ENCODE data around the gene RBM4B.

The RBM4B gene

DNA sequence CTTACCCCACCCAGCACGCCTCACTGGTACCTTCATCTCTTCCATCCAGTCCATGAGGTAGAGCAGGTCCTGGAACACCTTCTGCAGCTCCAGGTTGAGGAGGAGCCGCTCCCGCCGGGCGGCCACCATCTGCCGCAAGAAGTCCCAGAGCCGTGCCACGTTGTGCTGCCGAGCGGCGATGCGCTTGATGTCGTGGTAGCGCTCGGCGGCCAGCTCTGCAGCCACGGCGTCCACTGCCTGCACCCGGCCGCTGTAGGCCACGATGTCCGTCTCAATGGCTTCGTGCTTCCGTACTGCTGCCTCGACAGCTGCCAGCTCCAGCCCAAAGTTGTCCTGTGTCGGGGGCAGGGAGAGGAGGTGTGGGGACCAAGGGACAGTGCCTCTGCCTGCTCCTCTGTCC, 29.8 kb upstream of the RBM4B start:
- no peak for DNase-seq (ENCODE audit: low read depth, low spot score)

DNA sequence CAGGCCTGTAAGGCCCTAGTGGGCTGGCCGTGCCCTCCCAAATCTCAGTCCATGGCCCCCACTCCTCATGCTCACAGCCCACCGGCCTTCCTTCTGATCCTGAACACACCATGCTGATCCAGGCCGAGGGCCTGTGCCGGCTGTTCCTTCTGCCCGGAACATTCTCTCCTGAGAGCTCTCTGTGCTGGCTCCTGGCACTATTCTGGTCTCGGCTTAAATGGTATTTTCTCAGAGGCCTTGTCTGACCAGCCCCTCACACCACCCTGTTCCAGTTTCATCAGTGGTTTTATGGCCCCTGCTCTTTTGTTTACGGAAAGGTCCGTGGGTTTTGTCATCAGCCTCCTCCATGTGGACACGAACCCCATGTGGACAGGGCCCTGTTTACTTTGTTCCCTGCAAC, 29.3 kb upstream of the RBM4B start:
- DNase-seq (ENCODE audit: low read depth, low spot score), result no peak

DNA sequence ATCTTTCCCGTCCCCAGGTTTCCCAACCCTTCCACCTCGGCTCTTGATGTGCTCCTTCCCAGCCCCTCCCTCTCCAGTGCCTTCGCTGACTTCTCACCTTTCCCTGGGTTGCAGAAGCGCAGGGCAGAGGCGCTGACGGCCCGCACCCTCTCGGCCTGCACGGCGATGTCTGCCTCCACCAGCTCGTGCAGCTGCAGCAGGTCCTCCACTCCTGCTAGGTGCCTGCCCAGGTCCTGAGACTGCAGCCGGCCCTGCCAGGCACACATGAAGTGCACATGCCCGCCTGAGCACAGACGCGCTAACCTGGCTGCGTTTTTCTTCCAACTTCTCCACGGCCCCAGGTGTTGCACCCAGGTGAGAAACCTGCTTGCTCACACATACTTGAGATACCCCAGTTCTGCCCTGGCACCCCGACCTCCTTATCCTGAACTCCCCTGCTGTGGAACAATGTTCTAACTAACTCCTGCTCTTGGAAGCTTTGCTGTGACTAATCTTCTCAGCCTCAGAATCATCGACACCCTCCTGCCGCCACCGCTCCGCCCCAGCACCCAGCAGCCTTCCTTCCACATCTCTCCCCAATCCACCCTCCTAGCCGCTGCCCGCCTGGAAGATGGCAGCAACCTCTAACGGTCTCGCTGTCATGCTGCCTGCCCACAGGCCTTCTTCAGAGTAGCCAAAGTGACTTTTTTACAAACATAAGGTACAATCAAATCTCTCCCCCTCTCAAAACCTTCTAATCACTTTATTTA, 28.1 kb upstream of the RBM4B start:
- DNase-seq (ENCODE audit: low read depth, low spot score), result no peak

DNA sequence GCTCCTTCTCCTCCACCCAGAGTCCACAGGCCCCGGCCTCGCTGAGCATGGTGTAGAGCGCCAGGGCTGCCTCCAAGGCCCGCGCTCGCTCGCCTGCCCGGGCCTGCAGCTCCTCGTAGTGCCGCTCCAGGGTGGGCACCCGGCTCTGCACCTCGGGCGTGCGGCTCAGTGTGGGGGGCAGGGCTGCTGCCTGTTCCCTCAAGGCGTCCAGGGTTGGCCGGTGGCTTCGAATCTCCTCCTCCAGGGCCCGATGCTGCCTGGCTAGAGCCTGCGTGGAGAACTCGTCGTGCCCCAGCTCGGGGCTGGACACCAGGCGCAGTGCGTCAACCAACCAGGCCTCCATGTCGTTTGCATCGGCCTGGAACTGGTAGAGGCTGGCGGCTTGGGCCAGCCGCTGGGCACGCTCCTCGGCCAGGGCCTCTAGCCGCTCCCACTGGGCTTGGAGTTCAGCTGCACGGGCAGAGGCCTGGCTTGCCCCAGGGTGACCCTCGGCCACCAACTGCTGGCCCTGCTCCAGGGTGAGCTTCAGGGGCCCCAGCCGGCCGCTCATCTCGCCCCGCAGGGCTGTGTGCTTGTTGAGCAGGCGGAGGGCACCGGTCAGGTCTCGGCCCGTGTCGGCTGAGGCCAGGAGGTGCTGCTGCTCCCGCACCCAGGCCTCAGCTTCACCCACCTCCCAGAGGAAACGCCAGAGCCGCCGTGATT, 27.1 kb upstream of the RBM4B start:
- DNase-seq (ENCODE audit: low read depth, low spot score), result no peak

DNA sequence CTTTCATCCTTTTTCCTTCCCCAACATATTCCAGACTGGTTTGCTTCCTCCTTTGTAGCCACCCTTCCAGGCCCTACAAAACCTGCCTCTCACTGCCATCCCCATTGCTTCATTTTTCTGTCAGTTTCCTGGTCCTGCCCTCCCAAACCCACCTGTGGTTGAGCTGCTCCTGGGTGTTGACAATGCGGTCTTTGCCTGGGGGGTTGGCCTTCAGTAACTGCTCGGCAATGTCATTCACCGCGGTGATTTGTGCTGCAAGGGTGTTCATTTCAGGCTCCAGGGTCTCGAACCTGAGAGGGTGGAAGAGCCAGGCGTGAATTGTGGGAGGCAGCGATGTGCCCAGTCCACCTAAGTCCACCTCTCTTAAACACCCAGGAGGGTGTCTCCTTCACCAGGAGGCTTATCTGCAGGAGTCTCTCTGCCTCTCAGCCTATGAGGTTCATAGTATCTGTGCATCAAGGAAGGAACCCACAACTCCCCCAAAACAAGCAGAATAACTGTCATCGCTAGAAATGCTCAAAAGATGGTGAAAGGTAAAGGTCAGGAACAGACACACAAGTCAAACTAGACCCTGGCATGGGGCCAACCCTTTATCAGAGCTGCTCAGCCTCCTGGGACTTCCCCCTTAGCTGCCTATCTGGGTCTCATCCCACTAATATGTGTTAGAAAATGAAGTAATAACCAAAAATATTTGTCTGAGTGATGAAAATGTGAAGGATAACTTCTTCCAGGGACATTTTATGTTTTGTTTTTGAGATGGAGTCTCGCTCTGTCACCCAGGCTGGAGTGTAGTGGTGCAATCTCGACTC, 23.9 kb upstream of the RBM4B start:
- no peak for DNase-seq (ENCODE audit: low read depth, low spot score)

DNA sequence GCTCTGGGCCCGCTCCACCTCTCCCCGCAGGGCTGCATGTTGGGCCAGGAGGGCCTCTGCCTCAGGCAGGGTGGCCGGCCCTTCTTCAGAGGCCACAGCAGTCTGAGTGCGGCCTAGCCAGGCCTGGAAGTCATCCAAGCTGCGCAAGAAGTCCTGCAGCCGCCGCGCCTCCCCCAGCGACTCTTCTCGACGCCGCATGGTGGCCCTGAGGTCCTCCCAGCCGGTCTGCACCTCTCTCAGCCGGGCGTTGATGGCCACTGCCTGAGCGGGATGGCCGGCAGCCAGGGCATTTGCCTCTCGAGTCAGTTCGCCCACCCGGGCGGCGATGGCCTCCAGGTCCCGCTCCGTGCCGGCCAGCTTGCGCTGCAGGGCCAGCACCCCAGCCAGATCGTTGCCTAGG, 23.1 kb upstream of the RBM4B start:
- DNase-seq (ENCODE audit: low read depth, low spot score), result no peak

DNA sequence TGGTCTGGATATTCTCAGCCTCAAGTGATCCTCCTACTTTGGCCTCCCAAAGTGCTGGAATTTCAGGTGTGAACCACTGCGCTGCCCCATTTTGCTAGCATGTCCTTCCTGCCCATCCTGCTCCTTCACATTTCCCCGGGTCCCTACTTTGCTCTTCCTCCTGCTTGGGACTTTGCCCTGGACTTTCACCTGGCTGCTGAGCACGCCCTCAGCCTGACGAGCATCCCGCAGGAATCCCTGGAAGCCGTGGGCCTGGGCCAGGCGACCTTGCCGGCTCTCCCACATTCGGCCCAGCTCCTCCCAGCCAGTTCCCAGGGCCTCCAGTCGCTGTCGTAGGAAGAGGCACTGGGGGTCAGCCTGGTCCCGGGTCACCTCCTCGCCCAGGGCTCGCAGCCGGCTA, 22.6 kb upstream of the RBM4B start:
- DNase-seq (ENCODE audit: low read depth, low spot score), result no peak

DNA sequence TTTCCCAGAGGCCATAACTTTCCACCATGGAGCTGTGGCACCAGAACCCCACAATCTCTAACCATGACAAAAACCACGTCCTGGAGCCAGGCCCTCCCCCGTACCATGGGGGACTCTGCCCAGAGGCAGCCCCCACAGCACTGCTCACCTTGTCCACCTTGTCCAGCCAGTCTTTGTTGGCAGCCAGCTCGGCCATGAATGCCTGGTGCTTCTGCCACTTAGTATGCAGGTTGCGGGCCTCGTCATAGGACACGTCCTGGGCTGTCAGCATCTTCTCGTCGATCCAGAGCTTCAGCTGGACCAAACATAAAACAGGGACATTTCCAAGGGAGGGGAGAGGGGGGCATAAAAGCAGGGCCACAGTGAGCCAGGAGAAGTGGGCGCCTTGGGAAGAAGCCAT, 20.8 kb upstream of the RBM4B start:
- DNase-seq (ENCODE audit: low read depth, low spot score), result no peak

DNA sequence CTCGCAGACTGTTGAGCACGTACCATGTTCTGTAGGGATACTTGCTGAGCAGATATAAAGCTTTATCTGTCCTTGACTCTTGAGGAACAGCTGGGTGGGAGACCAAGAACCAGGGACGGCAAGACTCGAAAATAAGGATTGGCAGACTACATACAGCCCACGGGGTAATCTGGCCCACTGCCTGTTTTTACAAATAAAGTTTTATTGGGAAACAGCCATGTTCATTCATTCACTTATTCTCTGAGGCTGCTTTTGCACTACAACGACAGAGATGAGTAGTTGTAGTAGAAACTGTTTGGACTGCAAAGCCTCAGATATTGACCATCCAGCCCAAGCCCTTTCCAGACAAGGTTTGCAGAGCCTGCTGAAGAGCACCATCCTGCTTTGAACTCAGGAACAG, 20.3 kb upstream of the RBM4B start:
- DNase-seq (ENCODE audit: low read depth, low spot score), result no peak

DNA sequence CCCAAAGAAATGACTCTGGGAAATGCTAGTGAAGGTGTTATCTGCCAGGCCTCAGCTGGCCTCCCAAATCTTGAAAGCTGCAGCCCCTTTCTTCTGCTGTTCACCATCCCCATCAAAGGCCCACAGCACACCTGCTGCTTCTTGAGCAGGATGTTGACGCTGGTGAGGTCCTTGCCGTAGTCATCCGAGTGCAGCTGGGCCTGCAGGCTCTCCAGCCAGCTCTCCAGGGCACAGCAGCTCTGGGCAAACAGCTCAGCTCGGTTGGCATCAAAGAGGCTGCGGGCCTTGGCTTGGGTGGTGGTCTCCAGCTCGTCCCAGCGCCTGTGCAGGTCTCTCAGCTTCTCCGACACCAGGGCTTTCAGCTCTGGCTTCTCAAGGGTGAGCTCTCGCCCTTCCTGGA, 18.5 kb upstream of the RBM4B start:
- DNase-seq (ENCODE audit: low read depth, low spot score), result no peak

DNA sequence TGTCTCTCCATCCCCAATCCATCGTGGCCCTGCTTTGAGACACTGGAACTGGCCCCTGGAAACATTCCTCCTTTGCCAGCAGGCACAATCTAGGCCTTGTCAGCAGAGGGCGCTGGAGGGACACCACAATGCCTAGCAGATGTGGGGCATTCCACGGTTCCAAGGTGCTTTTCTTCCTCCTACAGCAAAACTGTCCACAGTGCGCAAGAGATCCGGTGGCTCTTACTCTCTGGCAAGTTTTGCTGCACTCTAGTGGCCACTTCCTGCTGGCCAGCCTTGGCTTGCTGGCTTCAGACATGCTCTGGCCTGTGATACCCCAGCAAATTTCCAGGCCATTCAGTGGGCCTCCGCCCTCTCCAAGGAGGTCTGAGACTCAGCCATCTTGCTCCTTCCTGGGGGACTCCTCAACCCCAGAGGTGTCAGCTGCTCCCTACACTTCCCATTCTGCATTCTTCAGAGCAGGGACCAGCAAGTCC, 17.1 kb upstream of the RBM4B start:
- peak; percentile 97 for DNase-seq (ENCODE audit: low read depth, low spot score)

DNA sequence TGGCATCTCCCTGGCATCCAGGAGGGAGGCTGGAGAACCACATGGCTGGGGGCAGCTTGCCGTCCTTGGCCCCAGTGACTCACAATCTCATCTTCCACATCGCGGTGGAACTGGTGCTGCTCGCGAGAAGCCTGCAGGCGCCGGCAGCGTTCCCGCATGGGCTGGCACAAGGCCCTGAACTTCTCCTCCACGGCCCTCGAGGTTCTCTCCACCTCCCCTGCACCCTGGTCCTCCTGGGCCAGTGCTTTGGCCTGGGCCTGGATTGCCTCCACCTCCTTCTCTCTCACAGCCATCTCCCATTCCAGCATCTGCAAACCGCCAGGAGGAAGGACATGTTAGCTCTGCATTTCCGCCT, 16.3 kb upstream of the RBM4B start:
- no peak for DNase-seq (ENCODE audit: low read depth, low spot score)

DNA sequence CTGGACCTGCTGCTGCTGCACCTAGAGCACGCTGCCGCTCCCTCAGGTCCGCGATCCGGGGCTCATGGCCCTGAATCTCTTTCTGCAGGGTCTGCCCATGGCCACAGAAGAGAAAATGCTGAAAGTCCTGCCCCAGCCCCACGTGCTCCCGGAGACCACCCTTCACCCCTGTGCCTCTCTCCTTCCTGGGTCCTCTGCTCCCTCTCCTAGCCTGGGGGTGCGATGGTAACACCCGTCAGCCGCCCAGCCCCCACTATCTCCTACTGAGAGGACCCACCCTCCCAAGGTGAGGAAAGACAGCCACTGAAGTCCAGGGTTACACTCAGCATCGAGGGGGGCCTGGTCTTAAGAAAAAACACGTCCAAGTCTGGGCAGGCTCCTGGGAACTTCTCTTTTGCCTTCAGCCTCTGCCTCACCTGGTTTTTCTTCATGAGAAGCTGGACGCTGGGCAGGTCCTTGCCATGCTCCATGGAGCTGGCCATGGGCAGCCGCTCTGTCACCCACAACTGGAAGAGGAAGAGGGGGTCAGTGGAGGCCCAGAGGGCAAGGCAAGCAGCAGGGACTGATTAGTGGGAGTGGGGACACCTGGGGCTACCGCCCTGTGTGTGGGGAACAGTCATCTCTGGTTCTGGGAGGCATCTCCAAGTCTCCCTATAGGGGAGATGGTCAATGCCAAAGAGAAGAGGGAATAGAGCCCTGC, 15.8 kb upstream of the RBM4B start:
- DNase-seq (ENCODE audit: low read depth, low spot score), result no peak

DNA sequence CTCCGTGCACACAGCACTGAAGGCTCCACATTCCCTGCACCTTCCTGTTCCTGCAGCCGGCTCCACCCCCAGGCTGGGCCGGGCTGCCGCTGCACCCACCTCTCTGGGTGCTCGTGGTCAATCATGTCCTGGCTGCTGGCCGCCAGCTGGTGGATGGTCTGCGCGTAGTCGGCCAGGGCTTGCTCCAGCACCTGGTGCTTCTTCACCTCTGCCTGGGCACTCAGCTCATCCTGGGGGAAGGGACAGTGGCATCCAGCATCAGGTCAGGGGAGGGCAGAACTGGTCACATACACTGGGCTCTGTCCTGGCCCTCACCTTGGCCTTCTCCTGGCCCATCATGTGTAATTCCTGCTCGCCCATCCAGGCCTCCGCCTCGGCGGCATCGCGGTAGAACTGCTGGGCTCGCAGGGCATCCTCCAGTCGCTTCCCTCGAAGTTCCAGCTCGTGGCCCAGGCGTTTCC, 15.2 kb upstream of the RBM4B start:
- no peak for DNase-seq (ENCODE audit: low read depth, low spot score)

DNA sequence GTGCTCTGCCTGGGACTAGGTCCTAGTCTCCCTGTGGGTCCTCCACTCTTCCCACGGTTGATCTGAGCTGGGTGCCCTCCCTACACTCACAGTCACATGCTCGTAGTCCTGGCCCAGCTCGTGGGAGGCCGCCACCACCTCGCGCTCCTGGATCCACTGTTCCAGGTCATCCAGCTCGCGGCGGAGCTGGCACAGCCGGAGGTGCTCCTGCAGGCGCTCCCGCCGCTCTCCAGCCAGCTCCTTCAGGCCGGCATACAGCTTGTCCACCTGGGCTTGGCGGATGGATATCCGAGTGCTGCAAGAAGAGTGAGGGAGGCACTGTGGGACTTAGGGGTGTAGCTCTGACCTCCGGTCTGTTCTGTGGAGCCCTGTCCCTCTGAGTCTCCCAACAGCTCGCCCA, 14.8 kb upstream of the RBM4B start:
- DNase-seq (ENCODE audit: low read depth, low spot score), result no peak

DNA sequence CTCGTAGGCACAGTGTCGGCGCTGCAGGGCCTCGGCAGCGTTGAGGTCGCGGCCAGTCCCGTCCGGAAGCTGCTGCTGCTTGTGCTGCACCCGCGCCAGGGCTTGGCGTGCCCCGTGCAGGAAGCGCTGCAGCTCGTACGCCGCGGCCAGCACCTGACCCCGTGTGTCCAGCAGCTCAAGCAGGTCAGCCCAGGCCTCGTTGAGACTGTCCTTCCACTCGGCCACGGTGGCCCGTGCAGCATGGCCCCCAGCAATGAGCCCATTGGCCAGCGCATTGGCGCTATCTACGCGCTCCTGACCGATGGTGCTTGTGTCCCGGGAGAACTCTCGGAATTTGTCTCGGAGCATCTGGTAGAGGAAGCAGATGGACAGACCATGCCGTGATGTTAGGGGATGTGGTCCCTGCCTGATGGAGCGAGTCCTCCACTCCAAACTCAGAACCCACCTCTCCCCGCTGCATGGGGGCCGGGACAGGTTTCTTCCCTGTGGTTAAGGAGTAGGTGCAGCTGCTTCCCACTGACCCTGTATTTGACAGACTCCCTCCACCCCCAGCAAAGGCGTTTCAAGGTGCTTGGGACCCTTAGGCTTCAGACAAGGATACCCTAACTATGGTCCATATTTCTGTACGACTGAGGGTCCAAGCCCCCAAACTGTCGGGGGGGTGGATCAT, 13.8 kb upstream of the RBM4B start:
- no peak for DNase-seq (ENCODE audit: low read depth, low spot score)

DNA sequence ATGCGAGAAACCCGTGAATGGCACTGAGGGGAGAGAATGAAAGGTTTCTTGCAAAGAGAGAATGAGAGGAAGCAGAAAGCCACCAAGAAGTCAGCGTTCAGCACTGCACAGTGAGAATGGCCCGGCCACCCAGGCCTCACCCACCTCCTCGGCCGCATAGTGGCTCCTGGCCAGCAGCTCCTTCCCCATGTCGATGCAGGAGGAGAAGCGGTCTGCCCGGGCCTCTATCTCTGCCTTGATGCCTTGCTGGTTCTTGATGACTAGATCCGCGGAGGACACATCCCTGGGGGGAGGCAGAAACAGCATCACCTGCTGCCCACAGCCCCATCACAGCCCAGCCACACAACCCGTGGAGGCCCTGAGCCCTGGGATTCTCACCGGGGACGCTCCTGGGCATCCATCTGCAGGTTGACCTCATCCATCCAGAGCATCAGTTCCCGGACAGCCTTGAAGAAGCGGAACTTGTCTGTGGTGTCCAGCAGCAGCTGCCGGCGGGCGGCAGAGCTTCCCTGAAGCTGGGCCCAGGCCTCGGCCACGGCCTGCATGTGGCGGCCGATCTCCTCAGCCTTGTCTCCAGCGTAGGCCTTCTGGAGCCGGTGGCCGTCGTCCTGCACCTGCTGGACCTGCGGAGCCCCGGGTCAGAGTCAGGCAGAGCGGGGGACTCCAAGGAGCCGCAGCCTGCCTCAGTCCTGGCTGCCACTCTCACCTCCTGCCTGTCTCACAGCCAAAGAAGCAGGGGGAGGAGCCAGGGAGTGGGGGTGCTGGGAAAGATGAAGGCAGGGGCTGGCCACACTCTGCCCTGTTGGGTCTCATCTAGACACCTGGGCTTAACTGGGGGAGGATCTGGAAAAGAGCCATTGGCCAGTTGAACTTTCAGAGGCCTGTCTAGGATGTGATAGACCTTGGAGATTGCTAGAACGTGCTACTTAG, 12.2 kb upstream of the RBM4B start:
- no peak for DNase-seq (ENCODE audit: low read depth, low spot score)

DNA sequence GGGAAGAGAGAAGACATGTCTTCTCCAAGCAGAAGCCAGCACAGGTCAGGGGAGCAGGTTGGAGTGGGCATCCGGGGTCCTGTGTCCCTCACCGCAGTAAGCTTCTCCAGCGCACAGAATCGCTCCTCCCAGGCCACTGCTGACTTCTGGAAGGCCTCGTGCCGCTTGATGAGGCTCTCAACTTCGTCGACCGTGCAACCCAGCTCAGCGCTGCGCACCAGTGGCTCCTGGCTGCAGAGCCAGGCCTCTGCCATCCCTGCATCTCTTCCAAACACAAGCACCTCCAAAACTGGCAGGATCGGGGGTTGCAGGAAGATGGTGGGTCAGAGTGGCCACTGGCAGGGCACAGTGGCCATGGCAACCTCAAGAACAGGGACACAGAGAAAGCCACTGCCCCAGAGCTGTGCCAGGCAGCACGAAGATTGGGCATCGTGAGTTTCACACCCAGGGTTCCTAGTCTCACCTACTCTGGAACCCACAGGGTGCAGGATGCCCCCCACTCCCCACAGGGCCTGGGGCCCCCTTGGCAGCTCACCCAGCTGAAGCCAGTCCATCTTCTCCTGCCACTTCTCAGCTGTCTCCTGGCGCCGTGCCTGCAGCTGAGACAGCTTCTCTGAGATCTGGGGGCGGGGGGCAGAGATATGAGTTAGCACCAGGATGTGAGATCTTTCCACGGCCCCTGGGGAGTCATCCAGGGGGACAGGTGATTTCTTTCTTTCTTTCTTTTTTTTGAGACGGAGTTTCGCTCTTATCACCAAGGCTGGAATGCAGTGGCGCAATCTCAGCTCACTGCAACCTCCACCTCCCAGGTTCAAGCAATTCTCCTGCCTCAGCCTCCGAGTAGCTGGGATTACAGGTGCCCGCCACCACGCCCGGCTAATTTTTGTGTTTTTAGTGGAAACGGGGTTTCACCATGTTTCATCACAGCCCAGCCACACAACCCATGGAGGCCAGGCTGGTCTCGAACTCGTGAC, 11.2 kb upstream of the RBM4B start:
- DNase-seq (ENCODE audit: low read depth, low spot score), result no peak

DNA sequence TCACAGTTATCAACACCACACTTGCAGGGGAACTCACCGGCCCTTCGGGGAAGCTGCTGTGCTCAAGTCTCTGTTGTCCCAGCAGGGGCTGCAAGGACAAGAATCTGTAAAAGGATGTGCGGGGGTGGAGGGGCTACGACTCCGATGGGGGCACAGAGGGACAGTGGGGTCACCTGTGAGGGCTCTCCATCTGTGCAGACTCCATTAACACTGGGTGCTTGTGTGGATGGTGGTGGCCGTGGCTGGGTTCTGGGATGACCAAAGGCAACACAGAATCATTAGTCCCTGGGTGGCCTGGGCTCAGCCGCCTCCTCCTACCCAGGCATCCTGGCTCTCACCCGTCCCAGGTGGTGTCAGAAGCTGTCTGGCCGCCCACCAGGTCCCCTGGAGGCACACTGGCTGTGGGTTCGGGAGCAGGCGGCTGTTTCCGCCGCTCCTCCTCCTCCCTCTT, 10.2 kb upstream of the RBM4B start:
- no peak for DNase-seq (ENCODE audit: low read depth, low spot score)

Data from astrocyte of the hippocampus (primary cell).